AG09319 (cell line): ENCODE results near the gene ZNF556.

Experiments
- DNase-seq: peaks from one replicate; pipeline ENCODE4 v3.0.0-alpha.2; 2010; ENCODE audit warnings: low read depth; ENCODE audit errors: extremely low read depth
- CTCF ChIP-seq: IDR thresholded peaks from 2 replicates; pipeline ENCODE4 v1.5.1; 2011; ENCODE audit warnings: low read depth, mild to moderate bottlenecking, inconsistent platforms, low read length, moderate library complexity

Gene ZNF556

GRCh38 chr19:2867025-2867991, at the start of gene ZNF556:
Gene ZNF556, plus strand, starts transcription at chr19:2867335. Its CDS starts 87 bp downstream, at chr19:2867422.
- DNase-seq: no peak
- TF ChIP-seq CTCF: no peak

DNA sequence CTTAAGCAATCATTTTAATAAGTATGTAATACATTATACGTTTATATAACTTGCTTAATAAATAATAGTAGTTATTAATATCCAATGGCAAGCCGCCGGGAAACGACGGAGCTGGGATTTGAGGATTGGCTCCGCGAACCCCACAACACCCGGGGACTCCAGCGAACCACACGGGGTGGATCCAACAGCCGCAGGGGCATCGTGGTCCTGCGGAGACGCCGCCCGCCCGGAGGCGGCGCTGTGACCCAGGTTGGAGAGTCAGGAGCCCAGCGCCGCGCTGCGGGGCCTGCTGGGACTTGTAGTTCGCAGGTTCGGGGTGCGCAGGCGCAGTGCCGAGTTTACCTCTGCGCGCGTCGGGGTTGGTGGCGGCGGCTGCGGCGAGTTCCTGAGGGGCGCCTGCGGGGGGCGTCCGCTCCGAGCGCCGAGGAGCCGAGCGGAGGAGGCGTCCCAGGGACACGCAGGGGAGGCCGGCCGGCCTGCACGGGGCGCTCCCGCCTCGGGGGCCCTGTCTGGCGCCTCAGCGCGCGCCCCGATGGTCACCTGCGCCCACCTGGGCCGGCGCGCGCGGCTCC, 47.5 kb upstream of the ZNF556 start, which contains the start of gene ZNF554:
Gene ZNF554 (plus strand): TSS at position 329 of the 572 bp plus-strand sequence. CDS start 204 bp downstream, at position 533.
- TF ChIP-seq CTCF: peak; percentile 94
- peak; percentile 91 for DNase-seq

- no peak for TF ChIP-seq CTCF
- DNase-seq: no peak
Observed at GRCh38 chr19:2820112-2820702, 46.9 kb upstream of the ZNF556 start.

DNA sequence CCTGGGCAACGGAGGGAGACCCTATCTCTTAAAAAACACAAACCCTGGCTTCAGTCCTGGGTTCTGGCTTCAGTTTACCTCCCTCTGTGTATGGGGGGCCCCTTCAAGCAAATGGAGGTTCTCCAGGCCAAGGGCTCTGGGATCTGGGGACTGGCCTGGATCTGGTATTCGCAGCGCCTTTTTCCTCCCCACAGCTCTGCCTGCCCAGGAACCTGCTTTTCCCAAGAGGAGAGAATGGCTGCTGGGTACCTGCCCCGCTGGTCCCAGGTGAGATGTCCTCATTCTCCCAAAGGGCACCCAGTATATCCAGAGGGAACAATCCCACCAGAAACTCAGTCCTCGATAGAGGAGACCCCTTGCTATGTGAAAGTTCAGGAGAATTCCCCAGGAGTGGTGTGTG, 44.3 kb upstream of the ZNF556 start:
- no peak for TF ChIP-seq CTCF
- no peak for DNase-seq

DNA sequence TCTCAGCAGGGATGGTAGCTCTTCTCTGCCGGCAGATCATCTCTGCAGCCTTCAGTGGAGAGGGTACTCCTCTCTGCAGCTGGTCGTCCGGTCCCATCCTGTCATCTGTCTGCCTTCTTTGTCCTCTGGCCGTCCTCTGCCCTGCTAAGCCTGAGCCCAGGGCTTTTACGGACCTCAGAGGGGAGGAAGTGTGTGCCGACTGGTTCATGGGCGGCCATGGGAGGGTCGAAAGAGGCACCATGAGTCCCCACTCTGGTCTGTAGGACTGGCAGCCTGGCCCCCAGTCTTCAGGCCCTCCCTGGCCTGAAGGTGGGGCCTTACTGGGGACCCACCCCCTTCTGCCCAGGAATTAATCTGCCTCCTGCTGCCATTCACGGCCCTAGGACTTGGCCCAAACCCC, 43.5 kb upstream of the ZNF556 start:
- TF ChIP-seq CTCF: no peak
- DNase-seq: no peak

DNA sequence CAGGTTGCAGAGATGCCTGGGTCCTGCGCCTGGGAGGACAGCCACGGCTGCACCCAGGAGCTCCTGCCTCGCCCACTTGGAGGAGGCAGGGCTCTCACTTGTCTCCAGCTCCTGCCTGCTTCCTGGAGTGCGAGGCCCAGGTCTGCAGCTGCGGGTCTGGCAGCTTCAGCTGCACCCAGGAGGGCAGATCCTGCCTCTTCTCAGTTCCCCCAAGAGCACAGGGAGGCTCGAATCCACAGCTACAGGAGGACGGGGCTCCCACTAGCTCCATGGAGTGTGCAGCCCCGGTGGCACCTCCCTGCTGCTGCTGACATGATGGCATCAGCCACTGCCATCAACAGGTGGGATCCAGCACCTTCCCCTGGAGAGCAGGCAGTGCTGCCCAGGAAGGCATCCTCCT, 43.0 kb upstream of the ZNF556 start:
- no peak for TF ChIP-seq CTCF
- DNase-seq: no peak

- no peak for TF ChIP-seq CTCF
Observed at GRCh38 chr19:2827022-2827421, 40.1 kb upstream of the ZNF556 start.

More at GRCh38 chr19:2827022-2827421, 40.1 kb upstream of the ZNF556 start:
- no peak for DNase-seq
